ENCODE measurements around the gene ERRFI1.
"Not testable (repeated sequence)": the region's sequence is repeated elsewhere in the genome, so short reads cannot be mapped to it uniquely, and the experiment has no call there.

ERRFI1 gene

GRCh38 chr1:8055973-8056372 lies 29.9 kb upstream of the ERRFI1 start:
- Mint-ChIP-seq H3K27me3 (peaks cover 30 to 49% of the 10 kb centered on the region in 2 donors), H3K27ac (no peak overlapping the region), H3K4me1 (no peaks in the 10 kb centered on the region), H3K36me3 (no peaks in the 10 kb centered on the region), H3K9me3 (no peaks in the 10 kb centered on the region), H3K4me3 (no peak overlapping the region)
- ATAC-seq (replicated peaks) (no peak), DNase-seq (no peak)

- H3K9me3 Mint-ChIP-seq, result no peaks in the 10 kb centered on the region
- no peaks in the 10 kb centered on the region for H3K36me3 Mint-ChIP-seq
- peaks cover 30 to 48% of the 10 kb centered on the region in 2 donors for H3K27me3 Mint-ChIP-seq
- no peak for ATAC-seq (replicated peaks)
- no peak overlapping the region for H3K27ac Mint-ChIP-seq
- H3K4me1 Mint-ChIP-seq, result no peaks in the 10 kb centered on the region
- DNase-seq, result no peak
- H3K4me3 Mint-ChIP-seq, result no peak overlapping the region
These were observed 27.9 kb upstream of the ERRFI1 start for GRCh38 chr1:8053878-8054567.

DNA sequence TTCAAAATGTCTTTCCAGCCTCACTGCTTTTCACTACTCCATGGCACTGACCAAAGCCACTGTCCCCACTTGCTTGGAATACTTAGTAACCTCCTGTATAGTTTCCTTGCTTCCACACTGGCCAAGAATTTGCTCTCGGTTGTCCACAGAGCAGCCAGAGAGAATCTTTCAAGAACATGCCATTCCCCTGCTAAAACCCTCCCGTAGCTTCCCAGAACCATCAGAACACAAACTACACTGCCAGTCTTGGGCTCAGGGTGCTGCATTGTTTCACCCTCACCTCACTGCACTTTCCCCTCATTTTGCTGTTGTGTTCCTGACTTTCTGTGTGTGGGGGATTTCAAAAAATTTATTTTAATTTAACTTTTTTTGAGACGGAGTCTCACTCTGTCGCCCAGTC lies 25.5 kb upstream of the ERRFI1 start:
- DNase-seq (no peak), ATAC-seq (replicated peaks) (no peak)
- peaks cover 15 to 31% of the 10 kb centered on the region in 2 donors for H3K27me3 Mint-ChIP-seq
- no peak overlapping the region for H3K27ac Mint-ChIP-seq
- no peaks in the 10 kb centered on the region for H3K36me3 Mint-ChIP-seq
- no peaks in the 10 kb centered on the region for H3K9me3 Mint-ChIP-seq
- H3K4me1 Mint-ChIP-seq, result no peaks in the 10 kb centered on the region
- H3K4me3 Mint-ChIP-seq, result no peak overlapping the region

GRCh38 chr1:8049229-8049628 lies 23.1 kb upstream of the ERRFI1 start:
- not testable (repeated sequence) for H3K4me1 Mint-ChIP-seq; H3K9me3 Mint-ChIP-seq; H3K27ac Mint-ChIP-seq; H3K36me3 Mint-ChIP-seq; ATAC-seq (replicated peaks); H3K4me3 Mint-ChIP-seq; DNase-seq
- H3K27me3 Mint-ChIP-seq, result peaks cover 12 to 21% of the 10 kb centered on the region in 2 donors

GRCh38 chr1:8047686-8048445 lies 21.8 kb upstream of the ERRFI1 start:
- no peak overlapping the region for H3K27ac Mint-ChIP-seq
- ATAC-seq (replicated peaks), result no peak

GRCh38 chr1:8047112-8047511 lies 21.0 kb upstream of the ERRFI1 start:
- Mint-ChIP-seq H3K36me3 (peaks cover 2 to 3% of the 10 kb centered on the region in 2 donors), H3K4me1 (no peaks in the 10 kb centered on the region), H3K27me3 (peaks cover 11 to 20% of the 10 kb centered on the region in 2 donors), H3K9me3 (peaks cover 5 to 6% of the 10 kb centered on the region in 2 donors), H3K4me3 (no peak overlapping the region), H3K27ac (no peak overlapping the region)
- no peak for ATAC-seq (replicated peaks)
- DNase-seq, result no peak

More at GRCh38 chr1:8047686-8048445, 21.8 kb upstream of the ERRFI1 start:
- Mint-ChIP-seq H3K27me3 (peaks cover 11 to 16% of the 10 kb centered on the region in 2 donors), H3K9me3 (peaks cover 3% of the 10 kb centered on the region in 2 donors), H3K36me3 (peaks cover 0 to 2% of the 10 kb centered on the region in 2 donors), H3K4me3 (no peak overlapping the region), H3K4me1 (no peaks in the 10 kb centered on the region)
- no peak for DNase-seq

GRCh38 chr1:8046391-8046790 lies 20.3 kb upstream of the ERRFI1 start:
- no peaks in the 10 kb centered on the region for H3K4me1 Mint-ChIP-seq
- DNase-seq, result no peak
- peaks cover 4% of the 10 kb centered on the region in 2 donors for H3K36me3 Mint-ChIP-seq
- H3K27me3 Mint-ChIP-seq, result peaks cover 7 to 23% of the 10 kb centered on the region in 2 donors
- H3K4me3 Mint-ChIP-seq, result no peak overlapping the region
- ATAC-seq (replicated peaks), result no peak
- H3K9me3 Mint-ChIP-seq, result peaks cover 9 to 12% of the 10 kb centered on the region in 2 donors
- H3K27ac Mint-ChIP-seq, result no peak overlapping the region

DNA sequence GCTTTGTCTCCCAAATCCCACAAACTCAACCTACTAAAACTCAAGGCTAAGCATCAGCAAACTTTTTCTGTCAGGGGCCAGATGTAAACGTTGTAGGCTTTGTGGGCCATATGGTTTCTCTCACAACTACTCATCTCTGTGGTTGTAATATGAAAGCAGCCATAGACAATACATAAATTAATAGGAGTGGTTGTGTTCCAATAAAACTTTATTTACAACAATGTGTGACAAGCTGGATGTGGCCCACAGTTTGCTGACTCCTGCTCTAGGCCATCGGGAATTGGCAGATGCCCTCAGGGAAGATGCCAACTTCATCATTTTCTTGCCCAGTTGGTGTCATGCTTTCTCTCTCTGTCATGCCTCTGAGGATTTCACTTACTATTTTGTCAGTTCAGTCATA lies 17.5 kb upstream of the ERRFI1 start:
- H3K27me3 Mint-ChIP-seq, result peaks cover 7 to 32% of the 10 kb centered on the region in 2 donors
- H3K9me3 Mint-ChIP-seq, result peaks cover 12% of the 10 kb centered on the region in 2 donors
- ATAC-seq (replicated peaks) (no peak), DNase-seq (no peak)
- no peaks in the 10 kb centered on the region for H3K4me1 Mint-ChIP-seq
- no peak overlapping the region for H3K27ac Mint-ChIP-seq
- H3K36me3 Mint-ChIP-seq, result peaks cover 4 to 5% of the 10 kb centered on the region in 2 donors
- no peak overlapping the region for H3K4me3 Mint-ChIP-seq

GRCh38 chr1:8042134-8042533 lies 16.0 kb upstream of the ERRFI1 start:
- H3K4me1 Mint-ChIP-seq, result no peaks in the 10 kb centered on the region
- DNase-seq (no peak), ATAC-seq (replicated peaks) (no peak)
- H3K4me3 Mint-ChIP-seq, result no peak overlapping the region
- peaks cover 12% of the 10 kb centered on the region in 2 donors for H3K9me3 Mint-ChIP-seq
- no peak overlapping the region for H3K27ac Mint-ChIP-seq
- H3K27me3 Mint-ChIP-seq, result peaks cover 7 to 32% of the 10 kb centered on the region in 2 donors
- peaks cover 4 to 5% of the 10 kb centered on the region in 2 donors for H3K36me3 Mint-ChIP-seq

GRCh38 chr1:8040586-8040985 lies 14.5 kb upstream of the ERRFI1 start:
- ATAC-seq (replicated peaks) (no peak), DNase-seq (no peak)
- H3K9me3 Mint-ChIP-seq, result peaks cover 12% of the 10 kb centered on the region in 2 donors
- H3K4me1 Mint-ChIP-seq, result no peaks in the 10 kb centered on the region
- H3K27ac Mint-ChIP-seq, result no peak overlapping the region
- H3K36me3 Mint-ChIP-seq, result peaks cover 4 to 5% of the 10 kb centered on the region in 2 donors
- peaks cover 12 to 38% of the 10 kb centered on the region in 2 donors for H3K27me3 Mint-ChIP-seq
- H3K4me3 Mint-ChIP-seq, result no peak overlapping the region

- ATAC-seq (replicated peaks) (no peak), DNase-seq (no peak)
- Mint-ChIP-seq H3K27ac (no peak overlapping the region), H3K4me3 (no peak overlapping the region), H3K4me1 (no peaks in the 10 kb centered on the region), H3K9me3 (peaks cover 12% of the 10 kb centered on the region in 2 donors), H3K27me3 (peaks cover 12 to 38% of the 10 kb centered on the region in 2 donors), H3K36me3 (peaks cover 4 to 5% of the 10 kb centered on the region in 2 donors)
These were observed 13.0 kb upstream of the ERRFI1 start for GRCh38 chr1:8039071-8039470.

DNA sequence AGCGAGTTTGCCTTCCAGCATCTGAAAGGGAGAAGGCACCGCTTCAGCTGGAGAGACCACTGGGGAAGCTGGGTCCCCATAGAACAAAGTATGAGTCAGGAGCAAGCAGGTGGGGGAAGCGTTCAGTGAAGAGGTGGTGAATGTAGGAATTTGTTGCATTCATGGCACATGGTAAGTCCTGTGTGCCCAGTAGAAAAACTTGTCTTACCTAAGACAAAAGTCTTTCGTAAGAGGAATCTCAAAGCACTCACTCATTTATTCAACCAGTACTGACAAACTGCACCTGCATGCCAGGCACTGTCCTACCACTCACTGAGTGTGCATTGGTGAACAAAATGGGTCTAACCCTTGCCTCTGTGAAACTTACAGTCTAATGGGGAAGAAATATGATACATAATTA lies 9.2 kb upstream of the ERRFI1 start:
- DNase-seq (no peak), ATAC-seq (replicated peaks) (no peak)
- Mint-ChIP-seq H3K4me1 (no peaks in the 10 kb centered on the region), H3K27ac (no peak overlapping the region), H3K9me3 (no peaks in the 10 kb centered on the region), H3K4me3 (no peak overlapping the region), H3K27me3 (peaks cover 9 to 19% of the 10 kb centered on the region in 2 donors), H3K36me3 (no peaks in the 10 kb centered on the region)

- Mint-ChIP-seq H3K4me1 (no peaks in the 10 kb centered on the region), H3K27me3 (peaks cover 9 to 13% of the 10 kb centered on the region in 2 donors)
- no peak for DNase-seq
These were observed 7.2 kb upstream of the ERRFI1 start for GRCh38 chr1:8033322-8033721.

GRCh38 chr1:8032366-8032910 lies 6.3 kb upstream of the ERRFI1 start:
- no peak overlapping the region for H3K27ac Mint-ChIP-seq
- H3K36me3 Mint-ChIP-seq, result no peaks in the 10 kb centered on the region

More at GRCh38 chr1:8033322-8033721, 7.2 kb upstream of the ERRFI1 start:
- H3K9me3 Mint-ChIP-seq, result no peaks in the 10 kb centered on the region
- no peak overlapping the region for H3K27ac Mint-ChIP-seq
- no peak overlapping the region for H3K4me3 Mint-ChIP-seq
- ATAC-seq (replicated peaks), result no peak
- H3K36me3 Mint-ChIP-seq, result no peaks in the 10 kb centered on the region

More at GRCh38 chr1:8032366-8032910, 6.3 kb upstream of the ERRFI1 start:
- Mint-ChIP-seq H3K4me3 (no peak overlapping the region), H3K27me3 (peaks cover 9 to 13% of the 10 kb centered on the region in 2 donors), H3K9me3 (no peaks in the 10 kb centered on the region), H3K4me1 (no peaks in the 10 kb centered on the region)
- DNase-seq (no peak), ATAC-seq (replicated peaks) (no peak)

All from stimulated activated naive B cell treated with anti-CD40 and anti-IgM and Interleukin-4, amounts not matched to agents 10 μg/mL and 1 μg/mL and 100 μg/mL, for 72 hours (primary cell).